ENCODE results near the gene THOC6. TPM values are rescaled to one million over a fixed set of nuclear protein-coding genes. Genes with fewer than 3 reads are reported as not detected.
A peak's percentile ranks its signal among the peaks of the same experiment; 100 is the strongest.

Gene THOC6
- total RNA-seq, 4 donors from 2014 or later = 16.5 to 19.1 (median 17.6) TPM

- Histone ChIP-seq H3K4me3 (replicated peaks in 1 of 3) (no peak overlapping the region), H3K27ac (no peak overlapping the region), H3K4me1 (peaks cover 11 to 29% of the 10 kb centered on the region in 2 donors), H3K9me3 (no peaks in the 10 kb centered on the region), H3K27me3 (no peaks in the 10 kb centered on the region), H3K36me3 (no peaks in the 10 kb centered on the region)
- TF ChIP-seq, protein P1, sequence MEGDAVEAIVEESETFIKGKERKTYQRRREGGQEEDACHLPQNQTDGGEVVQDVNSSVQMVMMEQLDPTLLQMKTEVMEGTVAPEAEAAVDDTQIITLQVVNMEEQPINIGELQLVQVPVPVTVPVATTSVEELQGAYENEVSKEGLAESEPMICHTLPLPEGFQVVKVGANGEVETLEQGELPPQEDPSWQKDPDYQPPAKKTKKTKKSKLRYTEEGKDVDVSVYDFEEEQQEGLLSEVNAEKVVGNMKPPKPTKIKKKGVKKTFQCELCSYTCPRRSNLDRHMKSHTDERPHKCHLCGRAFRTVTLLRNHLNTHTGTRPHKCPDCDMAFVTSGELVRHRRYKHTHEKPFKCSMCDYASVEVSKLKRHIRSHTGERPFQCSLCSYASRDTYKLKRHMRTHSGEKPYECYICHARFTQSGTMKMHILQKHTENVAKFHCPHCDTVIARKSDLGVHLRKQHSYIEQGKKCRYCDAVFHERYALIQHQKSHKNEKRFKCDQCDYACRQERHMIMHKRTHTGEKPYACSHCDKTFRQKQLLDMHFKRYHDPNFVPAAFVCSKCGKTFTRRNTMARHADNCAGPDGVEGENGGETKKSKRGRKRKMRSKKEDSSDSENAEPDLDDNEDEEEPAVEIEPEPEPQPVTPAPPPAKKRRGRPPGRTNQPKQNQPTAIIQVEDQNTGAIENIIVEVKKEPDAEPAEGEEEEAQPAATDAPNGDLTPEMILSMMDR (IDR thresholded peaks at IDR 0.05) = no peak
- TF ChIP-seq POLR2A (IDR thresholded peaks at IDR 0.05) = no peak
- intact Hi-C loops (cut with DNase I) = no loop called here
- 83 to 93% methylated on average over 6 of the region's 6 CpGs for WGBS, 2 donors
- no peak for DNase-seq
Measured at GRCh38 chr16:3014971-3015370, 8.9 kb upstream of the THOC6 start.

- intact Hi-C loops (cut with DNase I) = no loop called here
- no peak overlapping the region for H3K4me3 ChIP-seq (replicated peaks in 1 of 3)
- H3K36me3 ChIP-seq = no peaks in the 10 kb centered on the region
- no peaks in the 10 kb centered on the region for H3K9me3 ChIP-seq
- no peaks in the 10 kb centered on the region for H3K27me3 ChIP-seq
- H3K27ac ChIP-seq = no peak overlapping the region
- WGBS, 2 donors = 86 to 89% methylated on average over 11 to 13 of the region's 13 CpGs
- DNase-seq = no peak
- peaks cover 10 to 27% of the 10 kb centered on the region in 2 donors for H3K4me1 ChIP-seq
- TF ChIP-seq POLR2A (IDR thresholded peaks at IDR 0.05) = no peak
- TF ChIP-seq, protein P1 (IDR thresholded peaks at IDR 0.05) = no peak
Measured at GRCh38 chr16:3015865-3016521, 7.8 kb upstream of the THOC6 start.

DNA sequence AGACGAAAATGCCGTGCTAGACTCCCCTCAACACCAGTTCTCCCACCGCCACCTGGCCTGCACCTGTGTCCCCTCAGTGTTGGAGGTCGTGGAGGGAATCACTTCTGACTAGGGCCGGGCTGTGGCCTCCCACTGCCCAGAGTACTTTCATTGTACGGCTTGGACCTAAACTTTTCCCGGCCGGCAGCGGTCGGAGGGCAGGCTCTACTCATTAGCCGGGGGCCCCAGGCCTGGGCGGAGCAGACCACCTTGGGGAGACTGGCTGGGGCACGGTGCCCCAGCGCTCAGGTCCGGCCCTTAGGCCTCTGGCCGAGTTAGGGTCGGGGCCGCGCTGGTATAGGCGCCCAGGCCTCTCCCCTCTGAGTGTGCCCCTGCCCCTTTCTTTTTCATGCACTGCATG is 6.5 kb upstream of the THOC6 start:
- TF ChIP-seq, protein P1 (IDR thresholded peaks at IDR 0.05) = no peak
- TF ChIP-seq POLR2A (IDR thresholded peaks at IDR 0.05) = no peak
- H3K27me3 ChIP-seq = no peaks in the 10 kb centered on the region

DNA sequence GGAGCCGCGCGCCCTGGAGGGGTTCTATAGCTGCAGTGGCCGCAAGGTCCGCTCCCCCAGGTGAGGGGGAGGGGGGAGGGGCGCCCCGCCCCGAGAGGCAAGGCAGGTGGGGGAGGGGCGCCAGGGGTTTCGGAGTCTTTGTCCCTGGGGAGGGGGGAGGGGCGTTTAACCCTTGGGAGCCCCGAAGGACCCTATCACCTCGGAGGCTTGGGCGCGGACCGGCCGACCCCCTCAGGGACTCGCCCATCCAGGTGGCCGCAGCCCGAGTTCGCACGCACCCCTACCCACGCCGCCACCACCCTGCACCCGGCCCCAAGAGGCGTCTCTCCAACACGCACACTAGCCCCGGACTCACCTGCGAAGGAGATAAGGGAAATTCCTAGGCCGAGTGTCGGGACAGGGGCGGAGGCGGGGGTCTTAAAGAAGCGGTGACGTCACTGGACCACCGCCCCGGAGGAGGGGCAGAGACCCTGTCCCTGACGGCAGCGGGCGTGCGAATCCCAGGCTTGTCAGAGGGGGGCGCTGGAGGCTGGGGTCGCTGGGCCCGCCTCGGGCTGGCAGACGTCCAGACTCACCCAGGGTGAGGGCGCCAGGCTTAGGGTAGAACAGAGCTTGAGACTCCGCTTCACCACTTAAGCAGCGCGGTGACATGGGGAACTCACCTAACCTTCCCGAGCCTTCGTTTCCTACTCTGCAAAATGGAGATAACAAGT is 5.9 kb upstream of the THOC6 start, which contains the start of gene CLDN6:
CLDN6 (minus strand) TSS at position 390 of the 713 bp plus-strand sequence. CDS start 2,162 bp downstream, outside the sequence.
- intact Hi-C loops (cut with DNase I) = no loop called here
- Histone ChIP-seq H3K27ac (no peak within 1 kb of the TSS), H3K9me3 (no peaks in the 10 kb centered on the region), H3K36me3 (no peaks in the 10 kb centered on the region), H3K4me1 (peaks cover 30 to 34% of the 10 kb centered on the region in 2 donors), H3K4me3 (replicated peaks in 1 of 3) (no peak within 1 kb of the TSS), H3K27me3 (no peaks in the 10 kb centered on the region)
- WGBS, 2 donors = 5% methylated on average over 15 to 23 of the region's 52 CpGs
- DNase-seq = peak; percentile 30 to 42
- TF ChIP-seq, protein P1 (IDR thresholded peaks at IDR 0.05) = peak in 1 of 6 experiments; percentile 6
- no peak for TF ChIP-seq POLR2A (IDR thresholded peaks at IDR 0.05)

More for the DNA sequence above, 6.5 kb upstream of the THOC6 start:
- Histone ChIP-seq H3K9me3 (no peaks in the 10 kb centered on the region), H3K4me3 (replicated peaks in 1 of 3) (no peak overlapping the region), H3K4me1 (peaks cover 24 to 34% of the 10 kb centered on the region in 2 donors), H3K36me3 (no peaks in the 10 kb centered on the region), H3K27ac (no peak overlapping the region)
- intact Hi-C loops (cut with DNase I) = no loop called here
- no peak for DNase-seq
- 54 to 82% methylated on average over 8 to 18 of the region's 20 CpGs for WGBS, 2 donors

Measured in thyroid gland (tissue), 4 donors.